Stimulated activated CD8-positive, alpha-beta memory T cell treated with anti-CD3 and anti-CD28 coated beads, Interleukin-12 subunit alpha, Interleukin-12 subunit beta, amount 100 ng/mL, for 4 hours (primary cell): Measurements from ENCODE around the gene NRCAM.

Experiments
- DNase-seq: peaks from one replicate; pipeline ENCODE4 v3.0.0-alpha.2; 2020; ENCODE audit warnings: low read depth

NRCAM gene

GRCh38 chr7:108424013-108424412, 32.2 kb downstream of the NRCAM start:
- DNase-seq: no peak

- DNase-seq: no peak
Observed at GRCh38 chr7:108423089-108423989, 32.9 kb downstream of the NRCAM start.

- DNase-seq: no peak
Observed at GRCh38 chr7:108421720-108422331, 34.4 kb downstream of the NRCAM start.

- no peak for DNase-seq
Observed at GRCh38 chr7:108419961-108420908, 36.0 kb downstream of the NRCAM start.

DNA sequence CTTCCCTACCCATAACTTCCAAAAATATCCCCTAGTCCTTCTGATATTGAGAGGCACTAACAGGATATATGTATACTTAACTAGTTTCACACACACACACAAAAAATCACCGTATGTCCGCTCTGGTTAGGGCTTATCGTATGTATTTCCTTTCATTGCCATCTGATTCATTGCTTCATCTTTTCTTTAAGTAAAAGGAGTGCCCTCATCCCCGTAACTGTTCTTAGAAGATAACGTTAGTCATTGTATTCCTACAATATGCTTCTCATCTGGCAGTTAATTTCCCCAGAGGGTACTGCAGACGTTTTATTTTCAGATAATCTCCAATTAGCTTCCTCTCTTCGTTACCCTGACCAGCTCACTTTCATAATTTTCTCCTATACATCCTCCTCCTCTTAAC, 37.3 kb downstream of the NRCAM start:
- no peak for DNase-seq

DNA sequence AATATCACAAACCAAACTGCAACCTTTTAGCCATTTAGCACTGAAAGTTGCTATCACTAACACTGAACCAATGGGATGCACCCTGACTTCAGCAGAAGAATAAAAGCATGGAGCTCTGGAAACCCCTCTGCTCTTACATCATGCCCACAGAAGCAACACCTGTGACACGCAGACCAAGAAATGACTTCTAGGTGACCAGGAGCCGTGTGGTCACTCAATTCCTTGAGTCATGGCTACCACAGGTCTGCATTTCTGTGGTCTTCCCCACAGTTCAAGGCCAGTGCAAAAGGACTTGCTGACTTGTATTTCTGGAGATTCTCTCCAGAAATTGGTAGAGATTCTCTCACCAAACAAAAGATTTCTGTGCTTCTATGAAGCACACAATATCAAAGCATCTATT, 38.3 kb downstream of the NRCAM start:
- DNase-seq: no peak

GRCh38 chr7:108417144-108417543, 39.1 kb downstream of the NRCAM start:
- DNase-seq: no peak

DNA sequence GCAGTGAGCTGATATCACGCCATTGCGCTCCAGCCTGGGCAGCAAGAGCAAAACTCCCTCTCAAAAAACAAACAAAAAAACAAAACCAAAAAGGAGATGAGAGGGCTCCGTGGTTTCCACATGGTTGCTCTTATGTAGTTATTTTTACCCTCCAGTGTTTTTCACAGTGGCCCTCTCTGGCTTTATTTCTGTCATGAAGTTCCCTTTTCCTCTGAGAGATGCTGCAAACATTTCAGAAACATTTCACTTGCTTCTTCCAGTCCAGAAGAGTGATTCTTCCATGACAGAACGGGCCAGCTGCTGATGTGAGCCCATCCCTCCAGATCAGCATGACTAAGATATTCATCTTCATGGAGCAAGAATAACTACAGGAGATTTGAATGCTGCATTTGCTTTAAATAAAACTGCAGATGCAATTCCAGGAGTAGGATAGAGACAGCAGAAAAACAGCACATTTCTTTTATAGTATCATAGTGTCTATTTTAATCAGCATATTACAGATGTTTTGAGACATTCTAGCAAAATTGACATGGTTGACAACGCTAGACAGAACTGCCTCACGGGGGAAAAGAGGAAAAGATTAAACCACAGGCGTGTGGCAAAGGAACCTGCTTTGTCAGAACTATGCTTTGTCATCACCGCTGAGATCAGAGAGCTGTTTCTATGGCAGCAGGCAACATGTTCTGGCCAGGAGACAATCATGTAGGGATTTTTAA, 40.3 kb downstream of the NRCAM start:
- DNase-seq: no peak

GRCh38 chr7:108415084-108415483, 41.2 kb downstream of the NRCAM start:
- DNase-seq: no peak

- DNase-seq: no peak
Observed at GRCh38 chr7:108413782-108414492, 42.3 kb downstream of the NRCAM start.

GRCh38 chr7:108413337-108413736, 42.9 kb downstream of the NRCAM start:
- no peak for DNase-seq

- no peak for DNase-seq
Observed at GRCh38 chr7:108409146-108409545, 47.1 kb downstream of the NRCAM start.

GRCh38 chr7:108408296-108408991, 47.8 kb downstream of the NRCAM start:
- DNase-seq: no peak

GRCh38 chr7:108407676-108408075, 48.6 kb downstream of the NRCAM start:
- no peak for DNase-seq

DNA sequence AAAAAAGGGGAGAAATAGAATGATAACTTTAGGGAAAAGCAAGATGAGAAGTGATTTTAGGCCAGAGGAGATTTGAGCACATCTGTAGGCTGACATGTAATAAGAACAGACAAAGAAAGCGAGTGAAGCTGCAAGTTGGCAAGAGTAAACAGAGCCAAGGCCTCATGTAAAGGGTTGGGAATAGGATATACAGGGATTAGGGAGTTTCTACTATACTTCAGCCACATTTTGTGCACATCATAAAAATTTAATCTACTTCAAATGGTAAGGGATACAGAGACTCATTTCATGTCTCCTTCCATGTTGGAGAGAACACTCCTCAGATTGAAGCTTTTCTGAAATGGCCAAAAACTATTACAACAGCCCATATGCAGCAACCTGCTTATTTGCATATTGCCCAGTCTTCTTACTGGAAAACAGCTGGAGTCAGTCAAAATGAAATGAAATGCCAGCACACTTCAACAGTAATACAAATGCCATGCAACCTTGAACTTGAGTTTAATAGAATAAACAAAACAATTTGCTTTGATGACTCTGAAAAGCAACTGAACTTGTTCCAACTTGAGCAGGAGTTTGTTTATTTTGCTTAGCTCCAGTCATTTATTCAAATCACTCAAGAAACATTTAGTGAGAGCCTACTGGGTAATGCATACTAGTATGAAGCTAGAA, 49.9 kb downstream of the NRCAM start:
- no peak for DNase-seq

GRCh38 chr7:108404509-108405420, 51.5 kb downstream of the NRCAM start:
- no peak for DNase-seq

GRCh38 chr7:108403597-108404217, 52.5 kb downstream of the NRCAM start:
- no peak for DNase-seq

DNA sequence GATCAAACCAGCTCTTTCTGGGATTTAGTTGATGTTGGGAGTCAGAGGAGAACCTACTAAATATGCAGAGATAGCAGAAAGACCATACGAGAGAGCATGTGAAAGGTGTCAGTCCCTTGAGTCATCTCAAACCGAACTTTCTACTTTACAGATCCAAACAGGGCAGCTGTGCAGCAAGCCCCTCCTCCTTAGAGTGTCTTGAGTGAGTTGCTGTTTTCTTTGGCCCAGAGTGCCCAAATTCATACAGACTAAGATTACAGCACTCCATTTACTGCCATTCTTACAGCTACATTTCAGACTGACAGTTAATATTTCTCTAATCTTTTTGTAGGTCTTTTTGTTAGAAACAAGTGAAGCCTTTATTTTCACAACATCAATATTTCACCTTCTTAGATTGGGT, 53.4 kb downstream of the NRCAM start:
- DNase-seq: no peak
